H54 (cell line): ENCODE data around the gene FBXO31.

Experiments used
- DNase-seq: peaks from one replicate; pipeline ENCODE4 v3.0.0; 2011; ENCODE audit warnings: low spot score, mixed read lengths; ENCODE audit not compliant: insufficient read length
- FAIRE-seq: peaks from 3 replicates; lab custom pipeline; 2011; peaks lifted over from hg19 to GRCh38; lab: Jason Lieb, UNC
- POLR2A ChIP-seq: IDR thresholded peaks from 2 replicates; pipeline ENCODE4 v1.6.1; 2011; ENCODE audit warnings: low read depth, mild to moderate bottlenecking, low read length

Gene FBXO31

GRCh38 chr16:87322833-87323726 is 60.5 kb downstream of the FBXO31 start:
- TF ChIP-seq POLR2A, result no peak
- FAIRE-seq (no peak), DNase-seq (no peak)

- FAIRE-seq (no peak), DNase-seq (no peak)
- TF ChIP-seq POLR2A, result no peak
These were observed 61.2 kb downstream of the FBXO31 start for GRCh38 chr16:87322360-87322759.

DNA sequence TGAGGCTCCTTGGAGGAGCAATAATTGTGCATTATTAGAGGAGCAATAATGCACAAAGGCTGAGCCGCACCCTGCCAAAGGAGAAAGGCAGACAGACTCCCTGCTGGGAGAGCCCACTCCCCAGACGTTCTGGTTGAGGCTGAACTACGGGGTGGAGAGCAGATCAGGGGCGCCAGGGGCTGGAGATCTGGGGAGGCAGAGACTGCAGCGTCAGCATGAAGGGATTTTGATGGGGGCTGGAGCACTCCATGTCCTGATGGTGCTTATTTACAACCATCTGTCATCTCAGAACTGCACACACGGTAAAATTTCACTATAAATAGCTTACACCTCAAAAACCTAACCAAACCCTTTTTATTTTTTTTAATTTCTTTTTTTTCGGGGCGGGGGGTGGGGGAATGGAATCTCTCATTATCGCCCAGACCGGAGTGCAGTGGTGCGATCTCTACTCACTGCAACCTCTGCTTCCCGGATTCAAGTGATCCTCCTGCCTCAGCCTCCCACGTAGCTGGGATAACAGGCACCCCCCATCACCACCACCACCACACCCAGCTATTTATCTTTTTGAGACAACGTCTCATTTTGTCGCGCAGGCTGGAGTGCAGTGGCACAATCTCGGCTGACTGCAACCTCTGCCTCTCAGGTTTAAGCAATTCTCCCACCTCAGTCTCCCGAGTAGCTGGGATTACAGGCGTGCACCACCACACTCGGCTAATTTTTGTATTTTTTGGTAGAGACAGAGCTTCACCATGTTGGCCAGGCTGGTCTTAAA is 62.1 kb downstream of the FBXO31 start:
- no peak for FAIRE-seq
- no peak for DNase-seq

DNA sequence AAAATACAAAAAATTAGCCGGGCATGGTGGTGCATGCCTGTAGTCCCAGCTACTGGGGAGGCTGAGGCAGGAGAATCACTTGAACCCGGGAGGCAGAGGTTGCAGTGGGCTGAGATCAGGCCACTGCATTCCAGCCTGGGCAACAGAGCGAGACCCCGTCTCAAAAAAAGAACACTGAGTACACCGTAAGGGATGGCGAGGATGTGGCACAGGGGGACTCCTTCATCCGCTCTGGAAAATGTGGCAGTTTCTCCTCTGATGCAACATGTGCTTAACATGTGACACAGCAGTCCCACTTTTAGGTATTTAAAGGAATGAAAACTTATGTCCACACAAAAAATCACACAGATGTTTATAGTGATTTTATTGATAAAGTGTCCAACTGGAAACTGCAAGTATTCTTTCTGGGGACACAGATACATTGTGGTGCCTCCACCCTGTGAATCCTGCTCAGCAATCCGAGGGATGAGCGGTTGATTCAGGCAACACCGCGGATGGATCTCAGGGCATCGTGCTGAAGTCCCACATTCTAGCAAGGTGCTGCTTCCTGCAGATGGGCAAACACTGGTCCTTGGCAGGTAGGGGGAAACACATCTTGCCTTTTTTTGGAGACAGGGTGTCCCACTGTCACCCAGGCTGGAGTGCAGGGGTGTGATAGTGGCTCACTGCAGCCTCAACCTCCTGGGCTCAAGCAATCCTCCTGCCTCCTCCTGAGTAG is 62.9 kb downstream of the FBXO31 start:
- FAIRE-seq, result no peak
- no peak for TF ChIP-seq POLR2A
- no peak for DNase-seq

More for the DNA sequence above, 62.1 kb downstream of the FBXO31 start:
- TF ChIP-seq POLR2A, result no peak

- DNase-seq (no peak), FAIRE-seq (no peak)
- TF ChIP-seq POLR2A, result no peak
These were observed 63.5 kb downstream of the FBXO31 start for GRCh38 chr16:87319997-87320491.

DNA sequence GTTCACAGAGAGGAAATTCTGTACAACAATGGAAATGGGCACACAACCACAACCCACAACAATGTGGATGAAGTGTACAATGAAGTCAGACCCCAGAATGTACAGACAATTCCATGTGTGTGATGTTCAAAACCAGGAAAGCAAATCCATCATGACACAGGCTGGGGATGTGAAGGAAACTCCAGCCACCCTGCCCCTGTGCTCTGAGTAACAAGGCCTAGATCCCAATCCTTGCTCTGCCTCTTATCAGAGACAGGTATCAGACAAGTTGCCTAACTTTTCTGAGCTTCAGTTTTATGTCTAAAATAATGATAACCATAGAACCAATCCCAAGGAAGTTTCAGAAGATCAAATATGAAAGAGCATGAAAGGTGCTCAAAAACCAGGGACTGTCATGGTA is 64.6 kb downstream of the FBXO31 start:
- DNase-seq (no peak), FAIRE-seq (no peak)
- TF ChIP-seq POLR2A, result no peak

DNA sequence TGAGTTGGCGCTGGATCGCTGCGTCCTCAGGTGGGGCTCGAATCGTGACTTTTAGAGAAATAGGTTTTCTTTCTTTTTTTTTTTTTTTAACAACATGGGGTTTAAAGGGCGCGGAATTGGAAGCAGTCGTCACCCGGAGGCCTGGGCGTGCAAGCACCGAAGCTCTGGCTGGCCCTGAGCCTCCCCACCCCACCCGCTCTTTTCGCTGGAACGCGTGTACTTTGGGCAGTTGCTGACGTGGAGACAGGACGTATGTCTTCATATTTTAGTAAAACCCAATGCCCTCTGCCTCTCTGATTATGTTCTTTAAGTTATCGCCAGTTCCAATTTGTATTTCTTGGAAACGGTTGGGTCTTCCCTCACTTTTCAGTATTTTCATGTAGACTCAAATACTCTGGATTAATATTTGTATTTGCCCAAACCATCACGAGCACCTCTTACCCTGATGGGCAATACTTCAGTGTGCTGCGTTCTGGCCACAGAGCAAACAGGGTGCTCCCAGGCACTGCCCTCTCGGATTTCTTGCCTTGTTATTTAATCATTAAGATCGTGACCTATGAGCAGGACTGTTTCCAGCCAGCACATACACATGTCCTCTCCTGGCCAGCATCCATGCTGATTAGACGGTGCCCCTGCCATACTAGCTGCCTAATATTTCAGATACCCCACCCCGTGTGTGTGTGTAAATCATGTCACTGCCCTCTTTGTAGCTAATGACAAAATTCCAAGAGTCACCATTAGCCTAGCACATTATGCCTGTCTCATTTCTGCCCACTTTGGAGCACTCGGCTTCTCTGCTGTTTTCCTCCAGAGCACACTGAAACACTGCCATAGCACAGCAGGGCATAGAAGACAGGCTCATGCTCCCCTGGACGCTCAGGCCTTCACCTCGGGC is 65.6 kb downstream of the FBXO31 start:
- no peak for FAIRE-seq
- TF ChIP-seq POLR2A, result no peak
- peak; percentile 66 for DNase-seq

- DNase-seq (peak; percentile 98), FAIRE-seq (no peak)
- peak; percentile 78 for TF ChIP-seq POLR2A
These were observed 66.4 kb downstream of the FBXO31 start, which contains the start of gene C16orf95 for GRCh38 chr16:87316923-87317749. Gene C16orf95, minus strand, starts transcription at chr16:87317392. Its CDS starts 150 bp downstream, at chr16:87317242.

- DNase-seq, result no peak
- TF ChIP-seq POLR2A, result no peak
- no peak for FAIRE-seq
These were observed 67.1 kb downstream of the FBXO31 start for GRCh38 chr16:87316450-87316922.

DNA sequence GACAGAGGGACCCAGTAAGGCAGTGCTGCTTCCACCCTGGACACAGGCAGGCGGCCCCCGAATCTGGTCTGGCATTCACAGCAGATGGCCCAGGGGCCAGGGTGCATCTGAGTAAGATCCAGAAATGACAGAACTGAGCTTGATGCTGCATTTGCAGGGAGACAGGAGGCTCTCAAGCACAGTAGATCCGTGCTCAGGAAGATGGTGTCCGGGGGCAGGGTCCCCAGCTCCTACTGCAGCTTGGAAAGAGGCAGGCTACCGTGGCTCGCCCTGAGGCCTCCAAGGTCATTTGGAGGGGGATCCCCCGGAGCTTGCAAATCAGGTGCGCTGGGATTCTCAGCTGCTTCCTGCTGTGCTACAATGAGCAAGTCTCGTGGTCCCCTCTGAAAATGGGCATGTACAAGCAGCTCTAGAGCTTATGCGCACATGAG is 68.6 kb downstream of the FBXO31 start:
- FAIRE-seq (no peak), DNase-seq (no peak)
- no peak for TF ChIP-seq POLR2A

DNA sequence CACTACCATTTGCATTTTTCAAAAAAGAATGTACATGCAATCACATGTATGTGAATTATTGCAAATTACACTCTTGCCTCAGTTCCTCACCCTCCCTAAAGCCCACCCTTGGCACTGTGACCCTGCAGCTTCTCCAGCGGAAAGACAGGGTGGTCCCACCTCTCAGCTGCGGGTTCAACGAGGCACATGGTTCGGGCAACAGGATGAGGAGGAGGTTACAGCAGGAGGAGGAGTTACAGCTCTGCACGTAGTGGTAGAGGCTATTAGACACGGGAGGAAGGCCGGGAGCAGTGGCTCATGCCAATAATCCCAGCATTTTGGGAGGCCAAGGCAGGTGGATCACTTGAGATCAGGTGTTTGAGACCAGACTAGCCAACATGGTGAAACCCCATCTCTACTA is 71.6 kb downstream of the FBXO31 start:
- FAIRE-seq (no peak), DNase-seq (no peak)
- TF ChIP-seq POLR2A, result no peak

DNA sequence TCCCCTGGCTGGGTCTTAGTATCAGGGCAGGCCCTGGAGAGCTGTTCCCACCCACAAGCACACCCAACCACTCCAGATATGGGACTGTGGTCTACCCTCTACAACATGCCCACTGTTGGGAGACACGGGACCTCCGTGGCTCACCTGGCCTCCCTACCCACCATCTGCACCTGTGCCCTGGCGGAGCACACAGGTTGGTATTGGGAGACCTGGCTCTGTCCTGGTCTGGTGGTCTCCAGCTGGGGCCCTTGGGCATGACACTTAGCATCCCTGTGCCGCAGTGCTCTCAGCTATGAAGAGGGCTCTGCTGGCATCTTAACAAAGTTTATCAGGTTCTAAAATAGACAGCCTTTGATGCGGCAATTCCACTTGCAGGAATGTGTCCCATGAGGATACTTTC is 72.2 kb downstream of the FBXO31 start:
- TF ChIP-seq POLR2A, result no peak
- FAIRE-seq, result no peak
- DNase-seq, result no peak
